ENCODE results near the gene SCN10A.

GRCh38 chr3:38743043-38743442 lies 73.0 kb downstream of the SCN10A start:
- TF ChIP-seq EP300 (IDR thresholded peaks at IDR 0.05) (no peak), HOXA7 (CRISPR knock-in tag; IDR thresholded peaks at IDR 0.05) (no peak), BCL3 (IDR thresholded peaks at IDR 0.05) (no peak), USF2 (IDR thresholded peaks at IDR 0.05) (no peak), JUNB (IDR thresholded peaks at IDR 0.05) (no peak), CTCF (IDR thresholded peaks at IDR 0.05) (no peak), POLR2A (IDR thresholded peaks at IDR 0.05; ENCODE audit: low read length) (no peak), ZC3H11A (IDR thresholded peaks at IDR 0.05) (no peak)

All from A549 (cell line).